ENCODE data around the gene CD27.
A peak's percentile ranks its signal among the peaks of the same experiment; 100 is the strongest.

CD27 gene

DNA sequence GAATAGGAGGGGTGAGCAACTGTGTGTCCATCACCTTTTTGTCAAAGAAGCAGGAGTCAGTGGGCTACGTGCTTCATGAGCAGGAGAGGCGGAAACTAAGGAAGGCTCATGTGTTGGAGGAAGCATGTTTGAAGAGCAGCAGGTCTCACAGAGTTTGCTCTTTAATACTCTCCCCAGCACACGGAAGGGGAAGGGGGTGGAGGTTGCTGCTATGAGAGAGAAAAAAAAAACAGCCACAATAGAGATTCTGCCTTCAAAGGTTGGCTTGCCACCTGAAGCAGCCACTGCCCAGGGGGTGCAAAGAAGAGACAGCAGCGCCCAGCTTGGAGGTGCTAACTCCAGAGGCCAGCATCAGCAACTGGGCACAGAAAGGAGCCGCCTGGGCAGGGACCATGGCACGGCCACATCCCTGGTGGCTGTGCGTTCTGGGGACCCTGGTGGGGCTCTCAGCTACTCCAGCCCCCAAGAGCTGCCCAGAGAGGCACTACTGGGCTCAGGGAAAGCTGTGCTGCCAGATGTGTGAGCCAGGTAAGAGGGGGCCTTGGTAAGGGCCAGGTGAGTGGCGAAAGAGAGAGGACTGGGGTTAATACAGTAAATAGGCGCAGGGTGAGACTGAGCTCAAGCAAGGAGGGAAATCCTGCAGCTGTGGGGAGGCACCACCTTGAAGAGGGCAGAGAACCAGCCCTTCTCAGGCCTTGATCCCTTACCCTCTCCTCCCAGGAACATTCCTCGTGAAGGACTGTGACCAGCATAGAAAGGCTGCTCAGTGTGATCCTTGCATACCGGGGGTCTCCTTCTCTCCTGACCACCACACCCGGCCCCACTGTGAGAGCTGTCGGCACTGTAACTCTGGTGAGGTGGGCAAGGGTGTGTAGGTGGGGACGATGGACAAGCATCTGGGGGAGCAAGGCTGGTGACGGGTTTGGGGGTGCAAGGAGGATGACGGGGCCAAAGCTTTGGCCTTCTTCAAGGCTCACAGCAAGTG lies at the start of gene CD27:
TSS of gene CD27 (plus strand) at position 252 of the 985 bp plus-strand sequence. CDS start at position 393, 141 bp downstream.
- Mint-ChIP-seq H3K4me3 (no peak within 1 kb of the TSS), H3K36me3 (ENCODE audit: low read depth) (no peaks in the 10 kb centered on the region), H3K27me3 (ENCODE audit: low read depth) (no peaks in the 10 kb centered on the region), H3K9me3 (no peaks in the 10 kb centered on the region), H3K27ac (peak within 1 kb of the TSS in 1 of 3 experiments; percentile 63), H3K4me1 (peaks cover 2% of the 10 kb centered on the region)
- TF ChIP-seq, protein P1, sequence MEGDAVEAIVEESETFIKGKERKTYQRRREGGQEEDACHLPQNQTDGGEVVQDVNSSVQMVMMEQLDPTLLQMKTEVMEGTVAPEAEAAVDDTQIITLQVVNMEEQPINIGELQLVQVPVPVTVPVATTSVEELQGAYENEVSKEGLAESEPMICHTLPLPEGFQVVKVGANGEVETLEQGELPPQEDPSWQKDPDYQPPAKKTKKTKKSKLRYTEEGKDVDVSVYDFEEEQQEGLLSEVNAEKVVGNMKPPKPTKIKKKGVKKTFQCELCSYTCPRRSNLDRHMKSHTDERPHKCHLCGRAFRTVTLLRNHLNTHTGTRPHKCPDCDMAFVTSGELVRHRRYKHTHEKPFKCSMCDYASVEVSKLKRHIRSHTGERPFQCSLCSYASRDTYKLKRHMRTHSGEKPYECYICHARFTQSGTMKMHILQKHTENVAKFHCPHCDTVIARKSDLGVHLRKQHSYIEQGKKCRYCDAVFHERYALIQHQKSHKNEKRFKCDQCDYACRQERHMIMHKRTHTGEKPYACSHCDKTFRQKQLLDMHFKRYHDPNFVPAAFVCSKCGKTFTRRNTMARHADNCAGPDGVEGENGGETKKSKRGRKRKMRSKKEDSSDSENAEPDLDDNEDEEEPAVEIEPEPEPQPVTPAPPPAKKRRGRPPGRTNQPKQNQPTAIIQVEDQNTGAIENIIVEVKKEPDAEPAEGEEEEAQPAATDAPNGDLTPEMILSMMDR (IDR thresholded peaks at IDR 0.05; ENCODE audit: unreplicated experiment in 3 of 3), result no peak

DNA sequence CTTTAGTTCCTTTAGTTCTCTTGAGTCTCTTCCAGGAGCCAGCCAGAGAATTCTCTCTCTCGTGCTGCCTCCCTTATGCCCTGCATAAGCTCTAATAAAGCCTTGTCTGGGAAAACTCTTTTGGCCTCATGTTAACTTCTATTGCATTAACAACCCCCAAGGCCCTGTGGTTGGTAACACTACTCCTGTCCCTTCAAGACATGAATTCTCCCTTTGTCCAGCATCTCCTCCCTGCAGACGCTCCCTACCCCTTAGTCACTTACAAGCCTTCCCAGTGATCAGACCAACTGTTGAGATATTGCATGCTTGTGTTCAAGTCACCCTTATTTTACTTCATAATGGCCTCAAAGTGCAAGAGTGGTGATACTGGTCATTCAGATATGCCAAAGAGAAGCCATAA lies 48.7 kb upstream of the CD27 start:
- TF ChIP-seq, protein P1 (IDR thresholded peaks at IDR 0.05; ENCODE audit: unreplicated experiment in 3 of 3), result no peak
- peaks cover 3% of the 10 kb centered on the region for H3K4me1 Mint-ChIP-seq
- H3K36me3 Mint-ChIP-seq (ENCODE audit: low read depth), result peaks cover 7% of the 10 kb centered on the region
- no peak overlapping the region for H3K4me3 Mint-ChIP-seq
- no peaks in the 10 kb centered on the region for H3K9me3 Mint-ChIP-seq
- no peak overlapping the region for H3K27ac Mint-ChIP-seq
- H3K27me3 Mint-ChIP-seq (ENCODE audit: low read depth), result no peaks in the 10 kb centered on the region

DNA sequence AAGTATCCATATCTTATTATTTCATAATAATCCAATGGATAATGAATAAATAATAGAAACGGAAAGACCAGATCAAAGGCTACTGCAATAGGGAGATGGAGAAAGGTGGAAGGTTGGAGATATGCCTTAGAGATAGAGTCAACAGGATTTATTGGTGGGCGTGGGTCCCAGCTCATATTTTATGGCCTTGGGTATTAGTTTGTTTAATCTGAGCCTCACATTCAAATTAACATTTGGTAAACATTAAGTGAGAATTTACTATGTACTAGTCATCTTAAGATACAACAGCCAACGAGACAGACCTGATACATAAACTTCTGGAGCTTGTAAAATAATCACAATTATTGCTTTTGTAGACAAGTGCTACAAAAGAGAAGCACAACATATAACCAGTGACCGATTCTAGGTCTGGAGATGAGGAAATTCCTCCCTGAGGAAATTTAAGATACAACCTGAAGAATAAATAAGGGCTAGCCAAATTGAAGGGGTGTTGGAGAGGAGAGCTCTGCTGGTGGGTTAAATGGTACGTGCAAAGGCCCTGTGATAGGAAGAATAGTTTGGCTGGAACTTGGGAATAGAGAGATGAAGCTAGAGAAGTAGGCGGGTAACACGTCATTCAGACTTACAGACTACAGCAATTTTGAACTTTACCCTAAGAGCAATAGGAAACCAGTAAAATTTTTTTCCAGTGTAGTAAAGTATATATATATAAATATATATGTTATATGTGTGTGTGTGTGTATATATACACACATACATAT lies 44.7 kb upstream of the CD27 start:
- Mint-ChIP-seq H3K9me3 (no peaks in the 10 kb centered on the region), H3K4me3 (no peak overlapping the region), H3K36me3 (ENCODE audit: low read depth) (peaks cover 4% of the 10 kb centered on the region), H3K27ac (no peak overlapping the region), H3K27me3 (ENCODE audit: low read depth) (peaks cover 4% of the 10 kb centered on the region), H3K4me1 (no peaks in the 10 kb centered on the region)
- TF ChIP-seq, protein P1 (IDR thresholded peaks at IDR 0.05; ENCODE audit: unreplicated experiment in 3 of 3), result no peak

DNA sequence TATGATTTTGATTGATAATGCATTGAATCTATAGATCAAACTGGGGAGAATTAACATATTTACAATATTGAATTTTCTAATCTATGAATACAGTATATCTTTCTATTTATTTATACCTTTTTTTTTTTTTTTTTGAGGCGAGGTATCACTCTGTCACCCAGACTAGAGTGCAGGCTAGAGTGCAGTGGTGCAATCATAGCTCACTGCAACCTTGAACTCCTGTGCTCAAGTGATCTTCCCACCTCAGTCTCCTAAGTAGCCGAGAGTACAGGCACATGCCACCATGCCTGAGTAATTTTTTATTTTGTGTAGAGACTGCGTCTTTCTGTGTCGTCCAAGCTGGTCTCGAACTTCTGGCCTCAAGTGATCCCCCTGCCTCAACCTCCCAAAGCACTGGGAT lies 40.4 kb upstream of the CD27 start:
- TF ChIP-seq, protein P1 (IDR thresholded peaks at IDR 0.05; ENCODE audit: unreplicated experiment in 3 of 3), result no peak
- Mint-ChIP-seq H3K27me3 (ENCODE audit: low read depth) (peaks cover 4% of the 10 kb centered on the region), H3K27ac (no peak overlapping the region), H3K36me3 (ENCODE audit: low read depth) (peaks cover 5% of the 10 kb centered on the region), H3K4me1 (no peaks in the 10 kb centered on the region), H3K9me3 (peaks cover 5% of the 10 kb centered on the region), H3K4me3 (no peak overlapping the region)

DNA sequence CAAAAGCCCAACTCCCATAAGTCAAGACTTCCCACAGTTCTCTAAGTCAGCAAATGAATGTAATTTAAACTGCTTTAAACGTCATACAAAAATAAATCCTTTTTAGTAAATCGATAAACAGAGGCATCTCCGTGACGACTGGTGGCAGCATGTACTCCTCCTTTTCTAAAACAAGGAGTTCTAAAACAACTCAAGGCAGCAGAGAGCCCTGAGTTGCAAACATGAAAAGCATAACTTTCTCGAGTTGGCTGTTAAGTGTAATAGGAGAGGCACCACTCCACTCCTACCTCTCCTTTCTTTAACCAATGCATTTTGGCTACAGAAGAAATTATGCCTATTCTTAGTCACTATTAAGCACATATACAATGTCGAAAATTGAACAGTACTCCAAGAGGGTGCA lies 38.8 kb upstream of the CD27 start:
- Mint-ChIP-seq H3K4me3 (no peak overlapping the region), H3K36me3 (ENCODE audit: low read depth) (peaks cover 16% of the 10 kb centered on the region), H3K27ac (peak overlapping the region in 1 of 3 experiments; percentile 56), H3K9me3 (peaks cover 21% of the 10 kb centered on the region), H3K27me3 (ENCODE audit: low read depth) (peaks cover 4% of the 10 kb centered on the region), H3K4me1 (no peaks in the 10 kb centered on the region)
- TF ChIP-seq, protein P1 (IDR thresholded peaks at IDR 0.05; ENCODE audit: unreplicated experiment in 3 of 3), result no peak

Data from nephron (organoid).